MCF 10A (cell line): ENCODE results near the gene GRID1. TPM values are rescaled to one million over a fixed set of nuclear protein-coding genes. Genes with fewer than 3 reads are reported as not detected.

Source experiments
- BruUV-seq: library from RNA; stranded (reverse); fragments of 400-500 nt; replicated peaks from 2 replicates; lab custom pipeline; 2021; lab: Mats Ljungman, UMichigan
- CTCF ChIA-PET: fragments of 300-600 bp; sonication (Branson Sonifier 250); formaldehyde crosslinking; extraction: SDS; loops from one replicate; lab custom pipeline; 2021; ENCODE audit warnings: antibody characterized with exemption, inconsistent platforms; lab: Yijun Ruan, JAX
- POLR2A ChIA-PET: fragments of 300-600, 350-650 bp; sonication (Branson Sonifier 250); formaldehyde crosslinking; extraction: SDS; loops from one replicate; lab custom pipeline; 2020; ENCODE audit warnings: antibody characterized with exemption, inconsistent platforms; lab: Yijun Ruan, JAX
- DNase-seq: peaks from one replicate; pipeline ENCODE4 v3.0.0-alpha.2; 2018; ENCODE audit not compliant: unreplicated experiment
- H3K27ac Mint-ChIP-seq: one replicate; pipeline ENCODE4 v1.8.0; 2022; ENCODE audit warnings: mild to moderate bottlenecking, low read depth, mixed read lengths; ENCODE audit not compliant: unreplicated experiment
- H3K27me3 Mint-ChIP-seq: one replicate; pipeline ENCODE4 v1.8.0; 2022; ENCODE audit warnings: mixed read lengths; ENCODE audit not compliant: insufficient read depth, unreplicated experiment
- H3K36me3 Mint-ChIP-seq: one replicate; pipeline ENCODE4 v1.8.0; 2022; ENCODE audit warnings: mild to moderate bottlenecking, moderate library complexity, mixed read lengths; ENCODE audit not compliant: insufficient read depth, unreplicated experiment
- H3K4me1 Mint-ChIP-seq: one replicate; pipeline ENCODE4 v1.8.0; 2022; ENCODE audit warnings: mixed read lengths; ENCODE audit not compliant: insufficient read depth, unreplicated experiment
- H3K4me3 Mint-ChIP-seq: one replicate; pipeline ENCODE4 v1.8.0; 2022; ENCODE audit warnings: mild to moderate bottlenecking, moderate library complexity, mixed read lengths; ENCODE audit not compliant: unreplicated experiment
- H3K9me3 Mint-ChIP-seq: one replicate; pipeline ENCODE4 v1.8.0; 2022; ENCODE audit warnings: mixed read lengths; ENCODE audit not compliant: unreplicated experiment
- CTCF ChIP-seq: fragments of 200-600 bp; IDR thresholded peaks from one replicate; pipeline ENCODE4 v1.8.0; 2022; ENCODE audit warnings: antibody characterized with exemption, mild to moderate bottlenecking; ENCODE audit not compliant: unreplicated experiment
- intact Hi-C: fragments of 100-400 bp; cut with micrococcal nuclease; formaldehyde crosslinking; loops from 2 replicates; pipeline ENCODE4 v1.14.1; 2022
- total RNA-seq: library from RNA; stranded (reverse); gene quantifications from 2 replicates; pipeline ENCODE4 v1.2.3, GENCODE V29; 2022

Gene GRID1
- total RNA-seq, 1 experiment from 2014 or later: not detected

GRCh38 chr10:86113983-86114382, 252.6 kb downstream of the GRID1 start:
- CTCF ChIA-PET: interaction anchor here (0.6 to 1.1 kb wide), 3 partner anchors 12 to 84 kb away, joined by 3 read pairs; no protein-coding TSS in a partner anchor
- no TSS peak for BruUV-seq
- H3K4me1 Mint-ChIP-seq: no peaks in the 10 kb centered on the region
- no peak overlapping the region for H3K4me3 Mint-ChIP-seq
- intact Hi-C loops: no loop called here
- no peaks in the 10 kb centered on the region for H3K27me3 Mint-ChIP-seq
- no peaks in the 10 kb centered on the region for H3K36me3 Mint-ChIP-seq
- no peak for TF ChIP-seq CTCF
- POLR2A ChIA-PET: no interaction called here
- H3K27ac Mint-ChIP-seq: no peak overlapping the region
- DNase-seq: no peak
- peaks cover 3% of the 10 kb centered on the region for H3K9me3 Mint-ChIP-seq

- Mint-ChIP-seq H3K27ac (no peak overlapping the region), H3K9me3 (peaks cover 8% of the 10 kb centered on the region), H3K27me3 (no peaks in the 10 kb centered on the region), H3K36me3 (no peaks in the 10 kb centered on the region), H3K4me3 (no peak overlapping the region), H3K4me1 (no peaks in the 10 kb centered on the region)
- intact Hi-C loops: no loop called here
- DNase-seq: no peak
- POLR2A ChIA-PET: no interaction called here
- TF ChIP-seq CTCF: no peak
- CTCF ChIA-PET: interaction anchor here (0.6 to 1.1 kb wide), 3 partner anchors 11 to 84 kb away, joined by 3 read pairs; no protein-coding TSS in a partner anchor
- no TSS peak for BruUV-seq
Measured at GRCh38 chr10:86113501-86113900, 253.1 kb downstream of the GRID1 start.

- peaks cover 8% of the 10 kb centered on the region for H3K9me3 Mint-ChIP-seq
- POLR2A ChIA-PET: no interaction called here
- TF ChIP-seq CTCF: no peak
- H3K4me1 Mint-ChIP-seq: no peaks in the 10 kb centered on the region
- no peak overlapping the region for H3K27ac Mint-ChIP-seq
- DNase-seq: no peak
- CTCF ChIA-PET: interaction anchor here (0.5 to 1.1 kb wide), 3 partner anchors 11 to 161 kb away, joined by 3 to 5 read pairs (median 3); no protein-coding TSS in a partner anchor
- H3K36me3 Mint-ChIP-seq: no peaks in the 10 kb centered on the region
- intact Hi-C loops: no loop called here
- BruUV-seq: no TSS peak
- no peak overlapping the region for H3K4me3 Mint-ChIP-seq
- no peaks in the 10 kb centered on the region for H3K27me3 Mint-ChIP-seq
Measured at GRCh38 chr10:86113044-86113443, 253.6 kb downstream of the GRID1 start.

GRCh38 chr10:86111902-86112545, 254.6 kb downstream of the GRID1 start:
- CTCF ChIA-PET: interaction anchor here (0.8 kb wide), 1 partner anchor 115 kb away, joined by 3 read pairs; no protein-coding TSS in a partner anchor
- no TSS peak for BruUV-seq
- H3K36me3 Mint-ChIP-seq: no peaks in the 10 kb centered on the region
- TF ChIP-seq CTCF: no peak
- POLR2A ChIA-PET: interaction anchor here (0.6 kb wide), 1 partner anchor 827 kb away, joined by 3 read pairs; no protein-coding TSS in a partner anchor
- no peaks in the 10 kb centered on the region for H3K4me1 Mint-ChIP-seq
- H3K27me3 Mint-ChIP-seq: no peaks in the 10 kb centered on the region
- DNase-seq: no peak
- H3K4me3 Mint-ChIP-seq: no peak overlapping the region
- no peak overlapping the region for H3K27ac Mint-ChIP-seq
- H3K9me3 Mint-ChIP-seq: peaks cover 8% of the 10 kb centered on the region
- intact Hi-C loops: no loop called here
